Karpas-422 (cell line): ENCODE measurements around the gene ZNF185. TPM values are rescaled to one million over a fixed set of nuclear protein-coding genes. Genes with fewer than 3 reads are reported as not detected.
A peak's percentile ranks its signal among the peaks of the same experiment; 100 is the strongest.

Source experiments
- DNase-seq: peaks from one replicate; pipeline ENCODE4 v3.0.0-alpha.2; 2015
- H2AFZ ChIP-seq: fragments of 200-600 bp; sonication (generic); 2 replicates; pipeline ENCODE4 v1.6.1; 2014; ENCODE audit warnings: antibody characterized with exemption, low read length, mixed read lengths
- H3K27ac ChIP-seq: fragments of 200-600 bp; sonication (generic); 2 replicates; pipeline ENCODE4 v1.5.1; 2014; ENCODE audit warnings: mild to moderate bottlenecking, low read length, moderate library complexity
- H3K27me3 ChIP-seq: fragments of 200-600 bp; sonication (generic); 2 replicates; pipeline ENCODE4 v1.6.1; 2014; ENCODE audit warnings: low read length, mixed read lengths
- H3K36me3 ChIP-seq: fragments of 200-600 bp; sonication (generic); 2 replicates; pipeline ENCODE4 v1.6.1; 2014; ENCODE audit warnings: low read length, mixed read lengths; ENCODE audit not compliant: insufficient read depth
- H3K4me1 ChIP-seq: fragments of 200-600 bp; sonication (generic); 2 replicates; pipeline ENCODE4 v1.6.1; 2014; ENCODE audit warnings: mild to moderate bottlenecking, low read length, mixed read lengths
- H3K4me2 ChIP-seq: fragments of 200-600 bp; sonication (generic); 2 replicates; pipeline ENCODE4 v1.6.1; 2014; ENCODE audit warnings: low read length, low read depth, mild to moderate bottlenecking; ENCODE audit not compliant: poor library complexity, severe bottlenecking
- H3K4me3 ChIP-seq: fragments of 200-600 bp; sonication (generic); 2 replicates; pipeline ENCODE4 v1.5.1; 2014; ENCODE audit warnings: mild to moderate bottlenecking, antibody characterized with exemption, low read length, mixed read lengths
- H3K79me2 ChIP-seq: fragments of 200-600 bp; sonication (generic); 2 replicates; pipeline ENCODE4 v1.6.1; 2014; ENCODE audit warnings: mild to moderate bottlenecking, low read length, mixed read lengths
- H3K9ac ChIP-seq: fragments of 200-600 bp; sonication (generic); 2 replicates; pipeline ENCODE4 v1.6.0; 2014; ENCODE audit warnings: low read length
- H3K9me2 ChIP-seq: fragments of 200-600 bp; sonication (generic), shearing (Covaris generic); replicated peaks from 2 replicates; pipeline ENCODE4 v1.6.0; 2014; ENCODE audit warnings: mild to moderate bottlenecking, low read length, moderate library complexity; ENCODE audit not compliant: insufficient read depth
- H3K9me3 ChIP-seq: fragments of 300-700, 200-600 bp; sonication (generic); 2 replicates; pipeline ENCODE4 v1.6.1; 2014; ENCODE audit warnings: low read length, mixed read lengths
- H4K20me1 ChIP-seq: fragments of 200-600 bp; sonication (generic); 2 replicates; pipeline ENCODE4 v1.6.1; 2014; ENCODE audit warnings: mild to moderate bottlenecking, antibody characterized with exemption, low read length, low read depth; ENCODE audit not compliant: insufficient read depth
- total RNA-seq: library from RNA; depleted of rRNA; stranded (reverse); fragments of >200 nt; shearing (Covaris generic); gene quantifications from 2 replicates; pipeline ENCODE4 v1.2.3, GENCODE V29; 2014; ENCODE audit warnings: low replicate concordance

The ZNF185 gene
- total RNA-seq, 1 experiment from 2014 or later: 0.67 TPM

DNA sequence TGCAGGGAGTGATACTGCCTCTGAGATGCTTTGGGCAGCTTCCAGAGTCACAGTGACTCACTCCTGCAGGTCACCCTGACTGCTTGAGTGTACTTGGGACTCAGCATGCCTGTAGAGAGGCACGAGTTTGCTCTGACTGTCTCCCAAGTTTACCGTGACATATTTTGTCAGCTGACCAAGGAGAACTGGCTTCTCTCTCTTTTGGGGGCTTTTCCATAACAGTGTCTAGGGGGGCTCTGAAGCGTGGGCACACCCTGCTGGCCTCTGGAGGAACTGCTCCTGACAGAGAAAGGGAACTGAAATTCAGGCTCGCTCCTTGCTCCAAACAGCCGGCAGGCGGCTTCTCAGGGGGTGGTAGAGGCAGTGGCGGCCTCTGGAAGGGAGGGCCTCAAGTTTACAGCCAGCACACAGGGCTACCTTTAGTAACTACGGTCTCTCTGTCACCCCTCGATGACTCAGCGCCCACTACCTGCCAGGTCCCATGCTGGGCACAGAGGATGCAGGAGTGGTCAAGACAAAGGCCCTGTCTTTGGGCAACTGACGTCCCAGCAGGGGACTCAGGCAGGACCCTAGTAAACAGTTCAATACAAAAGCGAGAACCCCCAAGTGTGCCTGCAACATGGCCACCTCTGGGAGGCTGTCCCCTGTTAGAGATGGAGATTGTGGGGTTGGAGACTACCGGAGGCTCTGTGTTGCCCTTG is 17.8 kb downstream of the ZNF185 start:
- H3K9me3 ChIP-seq: no peaks in the 10 kb centered on the region
- no peaks in the 10 kb centered on the region for H3K36me3 ChIP-seq
- peaks cover 2% of the 10 kb centered on the region for H3K4me1 ChIP-seq
- H3K4me3 ChIP-seq: no peak overlapping the region
- peaks cover 2% of the 10 kb centered on the region; the same call in 1 of the 2 replicates for H4K20me1 ChIP-seq
- peak; percentile 84 for DNase-seq
- H3K79me2 ChIP-seq: no peaks in the 10 kb centered on the region
- no peak overlapping the region for H2AFZ ChIP-seq
- H3K9me2 ChIP-seq: no peaks in the 10 kb centered on the region
- H3K27ac ChIP-seq: no peak overlapping the region
- H3K27me3 ChIP-seq: no peaks in the 10 kb centered on the region
- no peak overlapping the region for H3K9ac ChIP-seq
- H3K4me2 ChIP-seq: no peak overlapping the region

DNA sequence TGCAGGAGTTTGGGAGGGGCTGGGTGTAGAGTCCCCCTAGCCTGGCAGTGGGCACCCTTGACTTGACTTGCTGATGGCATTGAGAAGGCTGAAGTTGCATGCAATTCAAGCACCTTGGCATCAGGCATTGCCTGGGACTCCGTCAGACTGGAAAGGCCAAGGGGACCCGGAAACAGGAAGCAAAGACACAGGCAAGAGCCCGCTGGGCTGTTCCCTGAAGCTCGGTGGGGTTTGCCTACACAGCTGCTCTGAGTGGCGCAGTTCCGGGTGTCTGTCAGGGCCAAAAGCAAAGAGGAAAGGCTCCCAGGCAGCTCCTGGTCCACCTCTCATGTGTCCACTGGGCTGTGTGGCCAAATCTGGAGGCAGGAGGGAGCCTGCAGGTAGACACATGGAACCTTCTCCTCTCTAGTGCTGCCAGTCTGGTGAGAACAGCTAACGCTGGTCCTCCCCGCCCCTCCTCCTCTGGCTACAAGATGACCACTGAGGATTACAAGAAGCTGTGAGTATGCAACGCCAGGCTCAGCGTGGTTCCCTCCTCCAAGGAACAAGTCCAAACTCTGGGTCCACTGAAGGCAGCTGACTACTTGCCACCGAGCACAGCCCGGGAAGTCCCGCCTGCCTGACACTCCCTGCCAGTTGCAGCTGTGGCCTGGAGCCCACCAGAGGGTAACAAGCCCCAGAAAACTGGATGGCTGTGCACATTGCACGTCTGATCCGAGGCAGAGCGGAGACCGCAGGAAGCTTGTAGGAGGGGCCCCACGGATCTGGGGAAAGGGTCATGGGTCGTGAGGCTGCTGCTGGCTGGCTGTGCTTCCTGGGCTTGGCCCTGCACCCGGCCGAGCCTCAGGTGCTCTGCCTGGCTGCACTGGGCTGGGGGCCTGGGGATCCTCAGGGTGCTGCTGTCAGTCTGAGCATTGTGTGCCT is 20.1 kb downstream of the ZNF185 start:
- no peak overlapping the region for H3K27ac ChIP-seq
- no peaks in the 10 kb centered on the region for H3K4me1 ChIP-seq
- H3K9me2 ChIP-seq: no peaks in the 10 kb centered on the region
- H3K4me2 ChIP-seq: no peak overlapping the region
- no peaks in the 10 kb centered on the region for H3K36me3 ChIP-seq
- DNase-seq: no peak
- no peaks in the 10 kb centered on the region for H3K79me2 ChIP-seq
- H4K20me1 ChIP-seq: no peaks in the 10 kb centered on the region
- H3K27me3 ChIP-seq: no peaks in the 10 kb centered on the region
- peak overlapping the region; percentile 14; the same call in 1 of the 2 replicates for H2AFZ ChIP-seq
- no peak overlapping the region for H3K4me3 ChIP-seq
- no peak overlapping the region for H3K9ac ChIP-seq
- H3K9me3 ChIP-seq: no peaks in the 10 kb centered on the region

DNA sequence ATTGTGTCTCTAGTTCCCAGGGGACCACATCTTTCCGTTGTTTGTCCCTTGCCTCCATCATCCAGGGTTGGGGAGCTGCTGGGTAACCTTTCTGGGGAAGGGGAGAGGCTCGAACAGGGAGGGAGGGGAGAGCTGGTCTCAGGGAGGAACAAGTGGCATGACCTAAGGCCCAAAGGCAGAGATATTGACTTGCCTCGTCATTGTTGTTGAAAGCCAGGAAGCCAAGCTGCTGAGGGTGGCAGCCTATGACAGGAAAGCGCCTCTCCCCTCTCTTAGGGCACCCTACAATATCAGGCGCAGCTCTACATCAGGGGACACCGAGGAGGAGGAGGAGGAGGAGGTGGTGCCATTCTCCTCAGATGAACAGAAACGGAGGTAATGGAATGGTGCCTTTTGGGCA is 20.8 kb downstream of the ZNF185 start:
- H3K4me2 ChIP-seq: no peak overlapping the region
- H3K79me2 ChIP-seq: no peaks in the 10 kb centered on the region
- no peaks in the 10 kb centered on the region for H3K9me3 ChIP-seq
- no peak overlapping the region for H3K27ac ChIP-seq
- H3K4me3 ChIP-seq: no peak overlapping the region
- H2AFZ ChIP-seq: no peak overlapping the region
- no peaks in the 10 kb centered on the region for H3K36me3 ChIP-seq
- H3K4me1 ChIP-seq: no peaks in the 10 kb centered on the region
- H3K9ac ChIP-seq: no peak overlapping the region
- no peaks in the 10 kb centered on the region for H3K9me2 ChIP-seq
- no peaks in the 10 kb centered on the region for H3K27me3 ChIP-seq
- DNase-seq: no peak
- no peaks in the 10 kb centered on the region for H4K20me1 ChIP-seq

DNA sequence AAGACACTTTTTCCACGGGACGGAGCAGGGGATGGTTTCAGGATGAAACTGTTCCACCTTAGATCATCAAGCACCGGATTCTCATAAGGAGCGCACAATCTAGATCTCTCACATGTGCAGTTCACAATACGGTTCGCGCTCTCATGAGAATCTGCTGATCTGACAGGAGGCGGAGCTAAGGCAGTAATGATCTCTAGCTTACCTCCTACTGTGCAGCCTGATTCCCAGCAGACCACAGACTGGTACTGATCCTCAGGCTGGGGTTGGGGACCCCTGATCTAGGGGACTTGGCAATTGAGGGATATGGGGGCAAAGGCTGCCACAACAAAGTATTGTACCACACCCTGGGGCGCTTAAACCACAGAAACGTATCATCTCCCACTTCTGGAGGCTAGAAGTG is 25.7 kb downstream of the ZNF185 start:
- no peak overlapping the region for H3K9ac ChIP-seq

DNA sequence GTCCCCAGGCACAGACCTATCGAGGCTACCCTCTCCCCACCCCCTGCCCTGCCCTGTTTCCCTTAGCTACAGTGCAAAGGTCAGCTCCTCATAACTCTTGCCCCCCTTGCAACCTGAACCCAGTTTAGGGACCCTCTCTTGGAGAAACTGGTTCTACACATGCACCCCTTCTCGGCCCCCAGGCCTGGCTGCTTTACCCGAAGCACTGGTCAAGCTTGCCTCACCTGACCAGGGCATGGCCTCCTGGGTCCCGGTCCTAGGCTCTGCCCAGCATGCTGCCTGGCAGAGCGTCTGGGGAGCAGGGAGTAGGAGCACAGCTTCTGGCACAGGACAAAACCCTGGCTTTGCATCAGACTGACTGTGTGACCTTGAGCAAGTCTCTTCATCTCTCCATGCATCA is 28.0 kb downstream of the ZNF185 start:
- Histone ChIP-seq H3K4me2 (no peak overlapping the region), H3K79me2 (no peaks in the 10 kb centered on the region), H3K36me3 (no peaks in the 10 kb centered on the region), H3K9me3 (no peaks in the 10 kb centered on the region), H3K9ac (no peak overlapping the region), H3K4me1 (no peaks in the 10 kb centered on the region), H3K4me3 (no peak overlapping the region), H4K20me1 (no peaks in the 10 kb centered on the region), H3K27me3 (no peaks in the 10 kb centered on the region), H2AFZ (no peak overlapping the region), H3K27ac (no peak overlapping the region), H3K9me2 (no peaks in the 10 kb centered on the region)
- DNase-seq: no peak

More for the DNA sequence above, 25.7 kb downstream of the ZNF185 start:
- no peak for DNase-seq
- no peak overlapping the region for H3K4me2 ChIP-seq
- H2AFZ ChIP-seq: no peak overlapping the region
- H3K9me3 ChIP-seq: no peaks in the 10 kb centered on the region
- H3K4me1 ChIP-seq: no peaks in the 10 kb centered on the region
- H3K4me3 ChIP-seq: no peak overlapping the region
- no peaks in the 10 kb centered on the region for H3K36me3 ChIP-seq
- no peaks in the 10 kb centered on the region for H3K27me3 ChIP-seq
- H3K79me2 ChIP-seq: no peaks in the 10 kb centered on the region
- no peaks in the 10 kb centered on the region for H3K9me2 ChIP-seq
- H4K20me1 ChIP-seq: no peaks in the 10 kb centered on the region
- no peak overlapping the region for H3K27ac ChIP-seq

DNA sequence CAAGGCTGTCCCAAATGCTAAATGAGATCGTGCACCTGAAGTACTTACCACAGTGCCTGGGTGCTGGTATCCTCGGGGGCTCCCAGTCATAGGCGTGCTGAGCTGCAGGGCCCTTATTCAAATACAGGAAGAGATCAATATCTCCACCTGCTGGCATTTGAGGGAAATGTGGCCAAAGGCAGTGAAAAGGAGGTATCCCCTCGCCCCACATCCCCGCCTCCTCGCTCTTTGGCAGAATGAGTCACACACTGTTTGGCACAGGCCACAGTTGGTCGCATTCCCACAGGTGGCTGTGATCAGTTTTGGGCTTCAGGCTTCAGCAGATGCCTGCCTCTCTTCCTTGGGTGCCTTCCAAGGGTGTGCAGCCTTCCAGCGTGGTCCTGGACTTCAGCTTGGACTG is 28.4 kb downstream of the ZNF185 start:
- Histone ChIP-seq H3K79me2 (no peaks in the 10 kb centered on the region), H3K4me1 (no peaks in the 10 kb centered on the region), H3K27me3 (no peaks in the 10 kb centered on the region), H4K20me1 (no peaks in the 10 kb centered on the region), H2AFZ (no peak overlapping the region), H3K9me2 (no peaks in the 10 kb centered on the region), H3K9ac (no peak overlapping the region), H3K4me2 (no peak overlapping the region), H3K4me3 (no peak overlapping the region), H3K27ac (no peak overlapping the region), H3K36me3 (no peaks in the 10 kb centered on the region), H3K9me3 (no peaks in the 10 kb centered on the region)
- peak; percentile 85 for DNase-seq

DNA sequence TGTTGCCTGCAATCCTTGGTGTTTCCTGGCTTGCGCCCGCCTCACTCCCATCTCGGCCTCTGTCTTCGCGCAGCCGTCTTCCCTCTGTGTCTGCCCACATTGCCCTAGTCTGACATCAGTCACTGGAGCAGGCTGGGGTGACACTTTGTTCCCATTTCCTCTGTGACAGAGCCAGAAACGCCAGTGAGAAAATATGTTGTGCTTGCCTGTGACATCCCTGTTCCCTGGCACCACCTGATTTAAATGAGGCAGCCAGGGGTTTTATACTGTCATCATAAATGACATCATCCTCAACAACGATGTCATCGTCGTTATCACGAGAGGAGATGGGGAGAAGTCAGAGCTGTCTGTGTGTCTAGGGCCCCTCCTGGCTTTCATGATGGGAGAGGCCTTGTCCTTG is 29.1 kb downstream of the ZNF185 start:
- no peaks in the 10 kb centered on the region for H3K9me2 ChIP-seq
- no peak overlapping the region for H3K27ac ChIP-seq
- no peak overlapping the region for H2AFZ ChIP-seq
- H3K4me2 ChIP-seq: no peak overlapping the region
- no peak overlapping the region for H3K9ac ChIP-seq
- no peaks in the 10 kb centered on the region for H3K36me3 ChIP-seq
- no peaks in the 10 kb centered on the region for H3K4me1 ChIP-seq
- DNase-seq: no peak
- no peaks in the 10 kb centered on the region for H3K9me3 ChIP-seq
- no peaks in the 10 kb centered on the region for H3K27me3 ChIP-seq
- no peaks in the 10 kb centered on the region for H3K79me2 ChIP-seq
- no peak overlapping the region for H3K4me3 ChIP-seq
- H4K20me1 ChIP-seq: no peaks in the 10 kb centered on the region
